Measurements from ENCODE around the gene SGCE.

DNA sequence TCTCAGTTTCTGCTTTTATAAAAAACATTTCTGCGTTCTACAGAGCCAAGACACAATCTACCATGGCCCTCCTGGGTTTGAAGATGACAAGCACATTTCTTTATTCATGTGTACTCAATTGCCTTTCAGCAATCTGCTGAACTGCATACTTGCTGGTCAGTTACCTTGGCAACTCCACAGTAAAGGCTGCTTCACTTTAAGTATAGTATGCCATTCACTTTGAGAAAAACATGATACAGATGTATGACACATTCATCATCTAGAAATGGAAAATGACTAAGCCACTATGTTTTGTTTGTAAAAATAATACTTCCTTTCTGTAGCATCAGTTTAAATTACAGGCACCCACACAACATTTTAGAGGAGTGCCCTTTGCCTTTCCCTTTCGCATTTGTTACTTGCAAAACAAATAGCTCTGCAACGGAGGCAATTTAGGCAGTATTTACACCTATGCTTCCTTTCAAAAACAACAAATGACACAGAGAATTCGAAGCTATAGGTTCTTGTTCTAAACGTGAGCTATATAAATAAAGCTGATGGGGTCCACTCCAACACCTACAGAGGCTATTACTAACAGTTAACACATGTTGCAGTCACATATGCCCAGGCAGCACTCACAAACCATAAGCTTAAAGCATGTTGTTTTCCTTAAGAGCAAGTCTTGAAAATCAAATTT lies 23.5 kb downstream of the SGCE start:
- TF ChIP-seq, protein P1, sequence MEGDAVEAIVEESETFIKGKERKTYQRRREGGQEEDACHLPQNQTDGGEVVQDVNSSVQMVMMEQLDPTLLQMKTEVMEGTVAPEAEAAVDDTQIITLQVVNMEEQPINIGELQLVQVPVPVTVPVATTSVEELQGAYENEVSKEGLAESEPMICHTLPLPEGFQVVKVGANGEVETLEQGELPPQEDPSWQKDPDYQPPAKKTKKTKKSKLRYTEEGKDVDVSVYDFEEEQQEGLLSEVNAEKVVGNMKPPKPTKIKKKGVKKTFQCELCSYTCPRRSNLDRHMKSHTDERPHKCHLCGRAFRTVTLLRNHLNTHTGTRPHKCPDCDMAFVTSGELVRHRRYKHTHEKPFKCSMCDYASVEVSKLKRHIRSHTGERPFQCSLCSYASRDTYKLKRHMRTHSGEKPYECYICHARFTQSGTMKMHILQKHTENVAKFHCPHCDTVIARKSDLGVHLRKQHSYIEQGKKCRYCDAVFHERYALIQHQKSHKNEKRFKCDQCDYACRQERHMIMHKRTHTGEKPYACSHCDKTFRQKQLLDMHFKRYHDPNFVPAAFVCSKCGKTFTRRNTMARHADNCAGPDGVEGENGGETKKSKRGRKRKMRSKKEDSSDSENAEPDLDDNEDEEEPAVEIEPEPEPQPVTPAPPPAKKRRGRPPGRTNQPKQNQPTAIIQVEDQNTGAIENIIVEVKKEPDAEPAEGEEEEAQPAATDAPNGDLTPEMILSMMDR (IDR thresholded peaks at IDR 0.05): no peak
- TF ChIP-seq POLR2A (IDR thresholded peaks at IDR 0.05): no peak
